K562 (cell line): ENCODE results near the gene HCAR2. TPM values are rescaled to one million over a fixed set of nuclear protein-coding genes. Genes with fewer than 3 reads are reported as not detected.

Experiments used
- ATAC-seq: fragments of 200-7000 bp; cut with Tn5 transposase; 3 replicates; pipeline ENCODE4 v1.9.1; 2020; ENCODE audit warnings: moderate library complexity
- BruUV-seq: library from RNA; stranded (reverse); fragments of 400-500 nt; replicated peaks from 2 replicates; lab custom pipeline; 2021; lab: Mats Ljungman, UMichigan
- CTCF ChIA-PET: fragments of 300-600 bp; formaldehyde crosslinking; extraction: SDS; loops from one replicate; lab custom pipeline; 2021; ENCODE audit warnings: low intra/inter-chr PET ratio; lab: Yijun Ruan, JAX
- POLR2A ChIA-PET: fragments of 300-600, 350-650 bp; sonication (Branson Sonifier 250); formaldehyde crosslinking; extraction: SDS; loops from one replicate; lab custom pipeline; 2021; ENCODE audit warnings: antibody characterized with exemption, inconsistent platforms; lab: Yijun Ruan, JAX
- DNase-seq, 4 experiments: peaks; one replicate each; pipeline versions ENCODE4 v3.0.0 to v3.0.0-alpha.2; 2011 to 2018; ENCODE audit warnings: low spot score in 3 of 4, mixed read lengths in 3 of 4; ENCODE audit errors: extremely low read depth in 1 of 4
- FAIRE-seq: peaks from 2 replicates; lab custom pipeline; 2011; peaks lifted over from hg19 to GRCh38; lab: Jason Lieb, UNC
- H2AFZ ChIP-seq: 2 replicates; pipeline ENCODE4 v1.6.0; 2011; ENCODE audit warnings: low read depth, low read length, control low read depth, inconsistent platforms
- H3K27ac ChIP-seq: fragments of 200-600 bp; 3 replicates; pipeline ENCODE4 v1.8.0; 2011; ENCODE audit warnings: low read depth, mild to moderate bottlenecking, control low read depth, inconsistent platforms, low read length, moderate library complexity, mixed read lengths; ENCODE audit errors: extremely low read depth
- H3K27me3 ChIP-seq, 2 experiments: fragments of 300-600 bp in 1 of 2; 2 replicates in 1 of 2; 3 replicates in 1 of 2; pipeline versions ENCODE4 v1.6.0 to v1.8.0; 2011; ENCODE audit warnings: inconsistent platforms in 2 of 2, low read length in 2 of 2, mild to moderate bottlenecking in 1 of 2, mixed read lengths in 1 of 2, moderate library complexity in 1 of 2; ENCODE audit not compliant: control insufficient read depth in 2 of 2, insufficient read depth in 2 of 2
- H3K36me3 ChIP-seq: fragments of 300-600 bp; 3 replicates; pipeline ENCODE4 v1.8.0; 2011; ENCODE audit warnings: mild to moderate bottlenecking, low read length, inconsistent platforms; ENCODE audit not compliant: control insufficient read depth, insufficient read depth
- H3K4me1 ChIP-seq, 2 experiments: fragments of 200-600 bp in 1 of 2; replicated peaks in 1 of 2; 2 replicates in 1 of 2; 3 replicates in 1 of 2; pipeline versions ENCODE4 v1.5.1 to v1.8.0; 2011; ENCODE audit warnings: inconsistent platforms in 2 of 2, low read length in 2 of 2, mild to moderate bottlenecking in 1 of 2, mixed read lengths in 1 of 2, moderate library complexity in 1 of 2; ENCODE audit not compliant: control insufficient read depth in 2 of 2, insufficient read depth in 2 of 2
- H3K4me2 ChIP-seq: 2 replicates; pipeline ENCODE4 v1.6.1; 2011; ENCODE audit warnings: low read length, control low read depth, inconsistent platforms, mixed read lengths; ENCODE audit not compliant: insufficient read depth
- H3K4me3 ChIP-seq: fragments of 200-600 bp; sonication (generic), shearing (Covaris generic); 2 replicates; pipeline ENCODE4 v1.5.1; 2016; ENCODE audit warnings: control low read depth, inconsistent platforms
- H3K79me2 ChIP-seq: fragments of 200-600 bp; 3 replicates; pipeline ENCODE4 v1.8.0; 2011; ENCODE audit warnings: low read length, inconsistent platforms; ENCODE audit not compliant: control insufficient read depth, insufficient read depth
- H3K9ac ChIP-seq, 2 experiments: 2 replicates each; pipeline versions ENCODE4 v1.6.0 to v1.6.1; 2011; ENCODE audit warnings: low read depth in 2 of 2, low read length in 2 of 2, control low read depth in 1 of 2, inconsistent platforms in 1 of 2, mild to moderate bottlenecking in 1 of 2, mixed read lengths in 1 of 2; ENCODE audit not compliant: insufficient read depth in 1 of 2
- H3K9me1 ChIP-seq: one replicate; pipeline ENCODE4 v1.6.0; 2011; ENCODE audit warnings: inconsistent platforms, mild to moderate bottlenecking, low read length, moderate library complexity; ENCODE audit not compliant: control insufficient read depth, insufficient read depth
- H3K9me3 ChIP-seq: replicated peaks from 2 replicates; pipeline ENCODE4 v1.5.1; 2011; ENCODE audit warnings: low read depth, low read length, inconsistent platforms; ENCODE audit not compliant: control insufficient read depth, insufficient read depth
- H4K20me1 ChIP-seq: replicated peaks from 2 replicates; pipeline ENCODE4 v1.6.1; 2011; ENCODE audit warnings: low read length, inconsistent platforms, mixed read lengths; ENCODE audit not compliant: control insufficient read depth, insufficient read depth
- CBFA2T3 ChIP-seq: fragments of 450-650 bp; IDR thresholded peaks from 2 replicates; pipeline ENCODE4 v1.6.1; 2017
- MCM2 ChIP-seq: fragments of 450-650 bp; IDR thresholded peaks from 2 replicates; pipeline ENCODE4 v1.6.1; 2017; ENCODE audit warnings: low read depth, mild to moderate bottlenecking
- NFATC3 ChIP-seq: fragments of 450-650 bp; IDR thresholded peaks from 2 replicates; pipeline ENCODE4 v1.6.1; 2017; ENCODE audit warnings: mild to moderate bottlenecking
- NUFIP1 ChIP-seq: fragments of 450-650 bp; IDR thresholded peaks from 2 replicates; pipeline ENCODE4 v1.6.1; 2018; ENCODE audit not compliant: partially characterized antibody
- TEAD1 ChIP-seq, 2 experiments: fragments of 450-650 bp in 1 of 2; sonication (generic) in 1 of 2; formaldehyde crosslinking; IDR thresholded peaks; 2 replicates each; pipeline versions ENCODE4 v1.4.0 to v1.8.0; 2020 to 2022; ENCODE audit warnings: mild to moderate bottlenecking in 2 of 2, missing genetic modification reagents in 1 of 2
- ZNF445 ChIP-seq: fragments of 250-450 bp; sonication (Bioruptor Pico); IDR thresholded peaks from 2 replicates; pipeline ENCODE4 v1.4.0; 2020; ENCODE audit warnings: low read depth, mild to moderate bottlenecking, moderate library complexity
- WGBS: fragments of 100-300 bp; shearing (Covaris generic); methylation state at CpG from one replicate; pipeline ENCODE4 v1.1.6; 2016; ENCODE audit warnings: low coverage, mixed read lengths; ENCODE audit not compliant: insufficient coverage; ENCODE audit errors: missing lambda C conversion rate; 5-methylcytosine and 5-hydroxymethylcytosine counted together
- in situ Hi-C: fragments of 300-500 bp; cut with MboI; formaldehyde crosslinking; loops from 4 replicates; pipeline ENCODE4 v1.15.0; 2018; ENCODE audit warnings: inconsistent platforms, mixed read lengths
- intact Hi-C: fragments of 100-400 bp; cut with micrococcal nuclease; formaldehyde crosslinking; loops from 2 replicates; pipeline ENCODE4 v1.14.2; 2022
- polyA plus RNA-seq, 8 experiments: library from polyadenylated mRNA; depleted of rRNA in 4 of 8; stranded (reverse) in 5 of 8; unstranded in 3 of 8; fragments of >200 nt; fragmentation: Nextera tagmentation in 2 of 8; fragmentation: Illumina TruSeq in 1 of 8; extraction: Ambion mirVana in 2 of 8; extraction: Trizol in 1 of 8; gene quantifications; 2 replicates each; pipeline versions ENCODE4 v1.2.1 to v1.2.3, GENCODE V29; 2011 to 2014; ENCODE audit warnings: inconsistent platforms in 1 of 8, missing spikeins in 1 of 8
- total RNA-seq, 7 experiments: library from RNA; depleted of rRNA in 6 of 7; stranded (reverse); fragments of >200 nt in 6 of 7; fragmentation: Illumina TruSeq in 2 of 7; extraction: Trizol in 2 of 7; gene quantifications; 2 replicates each; pipeline versions ENCODE4 v1.2.1 to v1.2.3, GENCODE V29; 2011 to 2021; ENCODE audit warnings: low replicate concordance in 1 of 7
- TF ChIP-seq, protein P1 (sequence below): fragments of 450-650 bp; IDR thresholded peaks from 2 replicates; pipeline ENCODE4 v1.6.1; 2016; ENCODE audit warnings: low read depth
- TF ChIP-seq, protein P2 (sequence below): fragments of 450-650 bp; IDR thresholded peaks from 2 replicates; pipeline ENCODE4 v1.7.0; 2016; ENCODE audit warnings: borderline replicate concordance
- TF ChIP-seq, protein P3 (sequence below): sonication (generic); formaldehyde crosslinking; IDR thresholded peaks from 2 replicates; pipeline ENCODE4 v1.8.0; 2022; ENCODE audit warnings: missing genetic modification reagents, mild to moderate bottlenecking, borderline replicate concordance
- TF ChIP-seq, protein P4 (sequence below): fragments of 250-450 bp; sonication (Bioruptor Pico); IDR thresholded peaks from 2 replicates; pipeline ENCODE4 v1.8.0; 2022; ENCODE audit warnings: moderate library complexity, mild to moderate bottlenecking, inconsistent platforms

The HCAR2 gene
- total and polyA plus RNA-seq, 9 of the 15 experiments (the other 6 are each of a cell fraction or from before 2014, with no cell fraction given), result not detected

DNA sequence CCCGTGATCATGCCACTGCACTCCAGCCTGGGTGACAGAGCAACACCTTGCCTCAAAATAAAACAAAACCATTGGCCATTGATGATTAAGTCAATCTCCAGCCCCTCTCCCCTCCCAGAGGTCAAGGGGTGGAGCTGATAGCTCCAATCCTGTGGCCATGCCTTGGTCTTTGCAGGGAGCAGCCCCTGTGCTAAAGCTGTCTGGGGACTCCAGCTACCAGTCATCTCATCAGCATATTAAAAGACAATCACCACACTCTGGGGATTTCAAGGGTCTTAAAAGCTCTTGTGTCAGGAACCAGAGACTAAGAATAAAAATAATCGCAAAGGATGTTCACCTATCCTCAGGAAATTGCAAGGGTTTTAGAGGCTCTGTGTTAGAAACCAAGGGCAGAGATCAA lies 30.6 kb downstream of the HCAR2 start:
- CTCF ChIA-PET, result no interaction called here
- no peaks in the 10 kb centered on the region for H3K79me2 ChIP-seq
- WGBS, result 18% methylated on average over 2 of the region's 2 CpGs
- no peak overlapping the region for H3K4me3 ChIP-seq
- BruUV-seq, result no TSS peak
- intact Hi-C loops, result no loop called here
- no peaks in the 10 kb centered on the region for H3K9me1 ChIP-seq
- no peak overlapping the region for H3K27ac ChIP-seq
- H3K27me3 ChIP-seq, result peaks cover 0 to 19% of the 10 kb centered on the region in 2 experiments; a peak in 2 of 5 replicates
- H3K9ac ChIP-seq, result no peak overlapping the region
- H4K20me1 ChIP-seq, result no peaks in the 10 kb centered on the region
- no peak overlapping the region for H3K4me2 ChIP-seq
- H3K9me3 ChIP-seq, result no peaks in the 10 kb centered on the region
- no peak for DNase-seq
- H3K36me3 ChIP-seq, result no peaks in the 10 kb centered on the region
- POLR2A ChIA-PET, result interaction anchor here (0.6 to 1.8 kb wide), 3 partner anchors 11 to 280 kb away, joined by 3 to 6 read pairs (median 3); no protein-coding TSS in a partner anchor
- in situ Hi-C loops, result no loop called here
- ATAC-seq, result no peak
- FAIRE-seq, result no peak
- no peaks in the 10 kb centered on the region; a peak in 1 of 5 replicates for H3K4me1 ChIP-seq
- H2AFZ ChIP-seq, result no peak overlapping the region
- TF ChIP-seq TEAD1 (CRISPR knock-in tag; IDR thresholded peaks at IDR 0.05) (no peak), MCM2 (no peak), CBFA2T3 (no peak), NFATC3 (no peak), NUFIP1 (no peak), ZNF445 (CRISPR knock-in tag) (no peak)
- TF ChIP-seq, protein P1, sequence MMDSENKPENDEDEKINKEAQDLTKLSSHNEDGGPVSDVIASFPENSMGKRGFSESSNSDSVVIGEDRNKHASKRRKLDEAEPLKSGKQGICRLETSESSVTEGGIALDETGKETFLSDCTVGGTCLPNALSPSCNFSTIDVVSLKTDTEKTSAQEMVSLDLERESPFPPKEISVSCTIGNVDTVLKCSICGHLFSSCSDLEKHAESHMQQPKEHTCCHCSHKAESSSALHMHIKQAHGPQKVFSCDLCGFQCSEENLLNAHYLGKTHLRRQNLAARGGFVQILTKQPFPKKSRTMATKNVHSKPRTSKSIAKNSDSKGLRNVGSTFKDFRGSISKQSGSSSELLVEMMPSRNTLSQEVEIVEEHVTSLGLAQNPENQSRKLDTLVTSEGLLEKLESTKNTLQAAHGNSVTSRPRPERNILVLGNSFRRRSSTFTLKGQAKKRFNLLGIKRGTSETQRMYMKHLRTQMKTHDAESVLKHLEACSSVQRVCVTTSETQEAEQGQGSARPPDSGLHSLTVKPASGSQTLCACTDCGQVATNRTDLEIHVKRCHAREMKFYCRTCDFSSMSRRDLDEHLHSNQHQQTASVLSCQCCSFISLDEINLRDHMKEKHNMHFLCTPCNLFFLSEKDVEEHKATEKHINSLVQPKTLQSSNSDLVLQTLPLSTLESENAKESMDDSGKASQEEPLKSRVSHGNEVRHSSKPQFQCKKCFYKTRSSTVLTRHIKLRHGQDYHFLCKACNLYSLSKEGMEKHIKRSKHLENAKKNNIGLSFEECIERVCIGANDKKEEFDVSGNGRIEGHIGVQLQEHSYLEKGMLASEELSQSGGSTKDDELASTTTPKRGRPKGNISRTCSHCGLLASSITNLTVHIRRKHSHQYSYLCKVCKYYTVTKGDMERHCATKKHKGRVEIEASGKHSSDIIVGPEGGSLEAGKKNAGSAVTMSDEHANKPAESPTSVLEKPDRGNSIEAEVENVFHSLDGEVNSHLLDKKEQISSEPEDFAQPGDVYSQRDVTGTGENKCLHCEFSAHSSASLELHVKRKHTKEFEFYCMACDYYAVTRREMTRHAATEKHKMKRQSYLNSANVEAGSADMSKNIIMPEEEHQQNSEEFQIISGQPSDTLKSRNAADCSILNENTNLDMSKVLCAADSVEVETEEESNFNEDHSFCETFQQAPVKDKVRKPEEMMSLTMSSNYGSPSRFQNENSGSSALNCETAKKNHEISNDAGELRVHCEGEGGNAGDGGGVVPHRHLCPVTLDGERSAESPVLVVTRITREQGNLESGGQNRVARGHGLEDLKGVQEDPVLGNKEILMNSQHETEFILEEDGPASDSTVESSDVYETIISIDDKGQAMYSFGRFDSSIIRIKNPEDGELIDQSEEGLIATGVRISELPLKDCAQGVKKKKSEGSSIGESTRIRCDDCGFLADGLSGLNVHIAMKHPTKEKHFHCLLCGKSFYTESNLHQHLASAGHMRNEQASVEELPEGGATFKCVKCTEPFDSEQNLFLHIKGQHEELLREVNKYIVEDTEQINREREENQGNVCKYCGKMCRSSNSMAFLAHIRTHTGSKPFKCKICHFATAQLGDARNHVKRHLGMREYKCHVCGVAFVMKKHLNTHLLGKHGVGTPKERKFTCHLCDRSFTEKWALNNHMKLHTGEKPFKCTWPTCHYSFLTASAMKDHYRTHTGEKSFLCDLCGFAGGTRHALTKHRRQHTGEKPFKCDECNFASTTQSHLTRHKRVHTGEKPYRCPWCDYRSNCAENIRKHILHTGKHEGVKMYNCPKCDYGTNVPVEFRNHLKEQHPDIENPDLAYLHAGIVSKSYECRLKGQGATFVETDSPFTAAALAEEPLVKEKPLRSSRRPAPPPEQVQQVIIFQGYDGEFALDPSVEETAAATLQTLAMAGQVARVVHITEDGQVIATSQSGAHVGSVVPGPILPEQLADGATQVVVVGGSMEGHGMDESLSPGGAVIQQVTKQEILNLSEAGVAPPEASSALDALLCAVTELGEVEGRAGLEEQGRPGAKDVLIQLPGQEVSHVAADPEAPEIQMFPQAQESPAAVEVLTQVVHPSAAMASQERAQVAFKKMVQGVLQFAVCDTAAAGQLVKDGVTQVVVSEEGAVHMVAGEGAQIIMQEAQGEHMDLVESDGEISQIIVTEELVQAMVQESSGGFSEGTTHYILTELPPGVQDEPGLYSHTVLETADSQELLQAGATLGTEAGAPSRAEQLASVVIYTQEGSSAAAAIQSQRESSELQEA, result no peak
- TF ChIP-seq, protein P2, sequence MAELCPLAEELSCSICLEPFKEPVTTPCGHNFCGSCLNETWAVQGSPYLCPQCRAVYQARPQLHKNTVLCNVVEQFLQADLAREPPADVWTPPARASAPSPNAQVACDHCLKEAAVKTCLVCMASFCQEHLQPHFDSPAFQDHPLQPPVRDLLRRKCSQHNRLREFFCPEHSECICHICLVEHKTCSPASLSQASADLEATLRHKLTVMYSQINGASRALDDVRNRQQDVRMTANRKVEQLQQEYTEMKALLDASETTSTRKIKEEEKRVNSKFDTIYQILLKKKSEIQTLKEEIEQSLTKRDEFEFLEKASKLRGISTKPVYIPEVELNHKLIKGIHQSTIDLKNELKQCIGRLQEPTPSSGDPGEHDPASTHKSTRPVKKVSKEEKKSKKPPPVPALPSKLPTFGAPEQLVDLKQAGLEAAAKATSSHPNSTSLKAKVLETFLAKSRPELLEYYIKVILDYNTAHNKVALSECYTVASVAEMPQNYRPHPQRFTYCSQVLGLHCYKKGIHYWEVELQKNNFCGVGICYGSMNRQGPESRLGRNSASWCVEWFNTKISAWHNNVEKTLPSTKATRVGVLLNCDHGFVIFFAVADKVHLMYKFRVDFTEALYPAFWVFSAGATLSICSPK, result no peak
- TF ChIP-seq, protein P3, sequence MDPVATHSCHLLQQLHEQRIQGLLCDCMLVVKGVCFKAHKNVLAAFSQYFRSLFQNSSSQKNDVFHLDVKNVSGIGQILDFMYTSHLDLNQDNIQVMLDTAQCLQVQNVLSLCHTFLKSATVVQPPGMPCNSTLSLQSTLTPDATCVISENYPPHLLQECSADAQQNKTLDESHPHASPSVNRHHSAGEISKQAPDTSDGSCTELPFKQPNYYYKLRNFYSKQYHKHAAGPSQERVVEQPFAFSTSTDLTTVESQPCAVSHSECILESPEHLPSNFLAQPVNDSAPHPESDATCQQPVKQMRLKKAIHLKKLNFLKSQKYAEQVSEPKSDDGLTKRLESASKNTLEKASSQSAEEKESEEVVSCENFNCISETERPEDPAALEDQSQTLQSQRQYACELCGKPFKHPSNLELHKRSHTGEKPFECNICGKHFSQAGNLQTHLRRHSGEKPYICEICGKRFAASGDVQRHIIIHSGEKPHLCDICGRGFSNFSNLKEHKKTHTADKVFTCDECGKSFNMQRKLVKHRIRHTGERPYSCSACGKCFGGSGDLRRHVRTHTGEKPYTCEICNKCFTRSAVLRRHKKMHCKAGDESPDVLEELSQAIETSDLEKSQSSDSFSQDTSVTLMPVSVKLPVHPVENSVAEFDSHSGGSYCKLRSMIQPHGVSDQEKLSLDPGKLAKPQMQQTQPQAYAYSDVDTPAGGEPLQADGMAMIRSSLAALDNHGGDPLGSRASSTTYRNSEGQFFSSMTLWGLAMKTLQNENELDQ, result no peak
- TF ChIP-seq, protein P4, sequence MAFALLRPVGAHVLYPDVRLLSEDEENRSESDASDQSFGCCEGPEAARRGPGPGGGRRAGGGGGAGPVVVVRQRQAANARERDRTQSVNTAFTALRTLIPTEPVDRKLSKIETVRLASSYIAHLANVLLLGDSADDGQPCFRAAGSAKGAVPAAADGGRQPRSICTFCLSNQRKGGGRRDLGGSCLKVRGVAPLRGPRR (CRISPR knock-in tag), result no peak
